HepG2 (cell line): ENCODE results near the gene KLHL12.

Source experiments
- CHD2 ChIP-seq: IDR thresholded peaks from 2 replicates; pipeline ENCODE4 v1.6.1; 2011; ENCODE audit warnings: low read depth, low read length, improper control_type of control experiment
- FOXJ3 ChIP-seq: sonication (generic); formaldehyde crosslinking; IDR thresholded peaks from 2 replicates; pipeline ENCODE4 v1.4.0; 2020; ENCODE audit warnings: missing genetic modification reagents, mild to moderate bottlenecking, borderline replicate concordance
- HOXD1 ChIP-seq: sonication (generic); formaldehyde crosslinking; IDR thresholded peaks from 2 replicates; pipeline ENCODE4 v1.5.0; 2020; ENCODE audit warnings: missing genetic modification reagents
- JUNB ChIP-seq: sonication (generic); formaldehyde crosslinking; IDR thresholded peaks from 2 replicates; pipeline ENCODE4 v1.8.0; 2022; ENCODE audit warnings: missing genetic modification reagents, mild to moderate bottlenecking, borderline replicate concordance
- NFYB ChIP-seq: sonication (generic); formaldehyde crosslinking; IDR thresholded peaks from 2 replicates; pipeline ENCODE4 v1.4.0; 2020; ENCODE audit warnings: missing genetic modification reagents
- POLR2AphosphoS5 ChIP-seq: IDR thresholded peaks from 2 replicates; pipeline ENCODE4 v1.6.1; 2012; ENCODE audit warnings: low read depth, low read length
- SIX4 ChIP-seq: sonication (generic); formaldehyde crosslinking; IDR thresholded peaks from 2 replicates; pipeline ENCODE4 v1.4.0; 2020; ENCODE audit warnings: missing genetic modification reagents
- TF ChIP-seq, protein P1 (sequence below): sonication (generic); formaldehyde crosslinking; IDR thresholded peaks from 2 replicates; pipeline ENCODE4 v1.5.0; 2020; ENCODE audit warnings: mild to moderate bottlenecking, missing genetic modification reagents, moderate library complexity
- TF ChIP-seq, protein P2 (sequence below): sonication (generic); formaldehyde crosslinking; IDR thresholded peaks from 2 replicates; pipeline ENCODE4 v1.8.1; 2022; ENCODE audit warnings: mild to moderate bottlenecking, missing genetic modification reagents

DNA sequence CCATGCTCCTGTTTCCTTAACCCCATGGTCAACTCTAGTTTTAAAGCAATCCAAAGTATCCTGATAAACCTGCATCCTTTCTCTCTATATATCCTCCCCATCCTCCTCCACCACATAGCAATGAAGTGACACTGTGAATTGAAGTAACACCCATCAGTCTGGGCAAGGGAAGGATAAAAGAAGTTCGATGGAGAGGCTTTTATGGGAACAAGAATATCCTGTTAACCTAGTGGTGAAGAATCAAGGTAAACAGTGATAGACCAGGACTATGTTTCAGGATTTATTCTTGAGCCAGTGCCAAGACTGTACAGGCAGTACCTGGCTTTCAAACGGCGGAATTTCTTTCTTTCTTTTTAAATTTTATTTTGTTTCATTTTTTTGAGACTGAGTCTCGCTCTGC, 55.7 kb downstream of the KLHL12 start:
- TF ChIP-seq, protein P1, sequence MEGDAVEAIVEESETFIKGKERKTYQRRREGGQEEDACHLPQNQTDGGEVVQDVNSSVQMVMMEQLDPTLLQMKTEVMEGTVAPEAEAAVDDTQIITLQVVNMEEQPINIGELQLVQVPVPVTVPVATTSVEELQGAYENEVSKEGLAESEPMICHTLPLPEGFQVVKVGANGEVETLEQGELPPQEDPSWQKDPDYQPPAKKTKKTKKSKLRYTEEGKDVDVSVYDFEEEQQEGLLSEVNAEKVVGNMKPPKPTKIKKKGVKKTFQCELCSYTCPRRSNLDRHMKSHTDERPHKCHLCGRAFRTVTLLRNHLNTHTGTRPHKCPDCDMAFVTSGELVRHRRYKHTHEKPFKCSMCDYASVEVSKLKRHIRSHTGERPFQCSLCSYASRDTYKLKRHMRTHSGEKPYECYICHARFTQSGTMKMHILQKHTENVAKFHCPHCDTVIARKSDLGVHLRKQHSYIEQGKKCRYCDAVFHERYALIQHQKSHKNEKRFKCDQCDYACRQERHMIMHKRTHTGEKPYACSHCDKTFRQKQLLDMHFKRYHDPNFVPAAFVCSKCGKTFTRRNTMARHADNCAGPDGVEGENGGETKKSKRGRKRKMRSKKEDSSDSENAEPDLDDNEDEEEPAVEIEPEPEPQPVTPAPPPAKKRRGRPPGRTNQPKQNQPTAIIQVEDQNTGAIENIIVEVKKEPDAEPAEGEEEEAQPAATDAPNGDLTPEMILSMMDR, result no peak
- TF ChIP-seq, protein P2, sequence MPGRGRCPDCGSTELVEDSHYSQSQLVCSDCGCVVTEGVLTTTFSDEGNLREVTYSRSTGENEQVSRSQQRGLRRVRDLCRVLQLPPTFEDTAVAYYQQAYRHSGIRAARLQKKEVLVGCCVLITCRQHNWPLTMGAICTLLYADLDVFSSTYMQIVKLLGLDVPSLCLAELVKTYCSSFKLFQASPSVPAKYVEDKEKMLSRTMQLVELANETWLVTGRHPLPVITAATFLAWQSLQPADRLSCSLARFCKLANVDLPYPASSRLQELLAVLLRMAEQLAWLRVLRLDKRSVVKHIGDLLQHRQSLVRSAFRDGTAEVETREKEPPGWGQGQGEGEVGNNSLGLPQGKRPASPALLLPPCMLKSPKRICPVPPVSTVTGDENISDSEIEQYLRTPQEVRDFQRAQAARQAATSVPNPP, result no peak
- no peak for TF ChIP-seq JUNB (CRISPR knock-in tag)
- no peak for TF ChIP-seq FOXJ3 (CRISPR knock-in tag)
- no peak for TF ChIP-seq HOXD1 (CRISPR knock-in tag)
- TF ChIP-seq SIX4 (CRISPR knock-in tag), result no peak
- no peak for TF ChIP-seq POLR2AphosphoS5
- no peak for TF ChIP-seq NFYB (CRISPR knock-in tag)
- no peak for TF ChIP-seq CHD2
